ENCODE measurements around the gene ALPI.
"Not testable (repeated sequence)": the region's sequence is repeated elsewhere in the genome, so short reads cannot be mapped to it uniquely, and the experiment has no call there.

Gene ALPI

DNA sequence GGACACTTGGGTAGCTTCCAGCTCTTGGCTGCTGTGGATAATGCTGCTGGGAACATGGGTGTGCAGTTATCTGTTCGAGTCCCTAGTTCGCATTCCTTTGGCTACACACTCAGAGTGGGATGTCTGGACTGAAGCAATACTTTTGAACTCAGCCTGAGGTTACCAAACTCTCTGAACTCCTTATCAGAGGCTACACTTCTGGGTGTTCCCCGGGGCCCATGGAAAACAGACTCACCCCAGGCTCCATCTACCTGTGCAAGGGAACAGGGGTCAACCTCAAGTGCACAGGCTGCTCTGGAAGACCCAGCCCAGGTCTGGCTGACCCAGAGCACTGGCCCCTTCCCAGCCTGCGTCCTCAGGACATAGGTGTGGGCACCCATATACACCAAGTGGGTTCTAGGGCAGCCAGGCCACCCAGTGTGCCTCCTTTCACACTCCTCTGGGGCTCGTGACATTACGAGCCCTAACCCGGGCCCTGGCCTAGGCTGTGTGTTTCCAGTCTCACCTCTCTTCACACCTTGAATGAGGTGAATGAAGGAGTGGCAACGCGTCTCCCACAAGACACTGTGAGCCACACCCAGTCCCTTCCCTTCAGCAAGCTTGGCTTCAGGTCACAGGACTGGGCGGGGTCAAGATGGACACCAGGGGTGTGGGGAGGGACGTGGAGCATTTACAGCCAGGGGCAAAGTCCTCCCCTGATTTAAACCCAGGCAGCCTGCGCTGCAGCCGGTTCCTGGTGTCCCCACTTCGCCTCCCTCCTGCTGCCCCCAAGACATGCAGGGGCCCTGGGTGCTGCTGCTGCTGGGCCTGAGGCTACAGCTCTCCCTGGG lies at the start of gene ALPI:
Gene ALPI (plus strand): TSS at position 728 of the 830 bp plus-strand sequence. CDS start 47 bp downstream, at position 775.
- DNase-seq (ENCODE audit: low spot score): no peak

DNA sequence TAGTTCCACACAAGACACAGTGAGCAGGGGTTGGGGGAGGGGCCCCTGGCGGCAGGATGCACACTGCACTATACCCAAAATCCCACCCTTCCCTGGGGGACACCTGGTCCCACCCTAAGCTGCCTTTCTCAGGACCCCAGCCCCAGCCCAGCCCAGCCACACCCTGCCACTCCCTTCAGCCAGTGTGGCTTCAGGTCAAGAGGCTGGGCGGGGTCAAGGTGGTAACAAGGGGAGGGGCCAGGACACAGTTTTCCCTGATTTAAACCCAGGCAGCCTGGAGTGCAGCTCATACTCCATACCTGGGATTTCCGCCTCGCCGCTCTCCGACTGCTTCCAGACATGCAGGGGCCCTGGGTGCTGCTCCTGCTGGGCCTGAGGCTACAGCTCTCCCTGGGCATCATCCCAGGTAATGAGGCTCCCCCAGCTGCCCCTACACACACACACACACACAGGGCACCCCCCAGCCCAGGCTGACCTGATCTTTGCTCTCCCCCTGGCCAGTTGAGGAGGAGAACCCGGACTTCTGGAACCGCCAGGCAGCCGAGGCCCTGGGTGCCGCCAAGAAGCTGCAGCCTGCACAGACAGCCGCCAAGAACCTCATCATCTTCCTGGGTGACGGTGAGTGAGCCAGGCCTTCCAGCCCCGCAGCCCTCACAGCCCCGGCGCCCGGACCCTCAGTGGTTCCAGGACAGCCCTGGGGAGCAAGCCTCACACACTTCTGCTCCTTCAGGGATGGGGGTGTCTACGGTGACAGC lies 49.2 kb upstream of the ALPI start, which contains the start of gene ALPG:
Gene ALPG (plus strand): TSS at position 289 of the 755 bp plus-strand sequence. CDS start 51 bp downstream, at position 340.
- DNase-seq (ENCODE audit: low spot score): no peak

DNA sequence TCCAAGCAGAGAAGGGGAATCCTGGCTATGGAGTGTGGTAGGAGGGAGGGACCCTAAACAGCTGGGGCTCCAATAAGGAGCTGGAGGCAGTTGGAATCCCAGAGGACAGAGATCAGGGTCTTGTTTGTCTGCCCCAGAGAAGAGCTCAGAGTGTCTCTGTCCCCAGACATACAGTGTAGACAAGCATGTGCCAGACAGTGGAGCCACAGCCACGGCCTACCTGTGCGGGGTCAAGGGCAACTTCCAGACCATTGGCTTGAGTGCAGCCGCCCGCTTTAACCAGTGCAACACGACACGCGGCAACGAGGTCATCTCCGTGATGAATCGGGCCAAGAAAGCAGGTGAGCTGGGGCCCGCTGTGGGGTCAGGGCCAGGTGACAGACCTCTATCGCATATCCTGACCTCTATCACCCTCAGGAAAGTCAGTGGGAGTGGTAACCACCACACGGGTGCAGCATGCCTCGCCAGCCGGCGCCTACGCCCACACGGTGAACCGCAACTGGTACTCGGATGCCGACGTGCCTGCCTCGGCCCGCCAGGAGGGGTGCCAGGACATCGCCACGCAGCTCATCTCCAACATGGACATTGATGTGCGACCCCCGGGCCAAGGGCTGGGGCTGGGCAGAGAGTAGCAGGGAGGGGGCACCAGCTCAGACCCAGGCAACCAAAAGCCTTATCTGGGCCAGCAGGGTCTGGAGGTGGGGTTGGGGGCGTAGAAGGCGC lies 48.4 kb upstream of the ALPI start:
- DNase-seq (ENCODE audit: low spot score): not testable (repeated sequence)

DNA sequence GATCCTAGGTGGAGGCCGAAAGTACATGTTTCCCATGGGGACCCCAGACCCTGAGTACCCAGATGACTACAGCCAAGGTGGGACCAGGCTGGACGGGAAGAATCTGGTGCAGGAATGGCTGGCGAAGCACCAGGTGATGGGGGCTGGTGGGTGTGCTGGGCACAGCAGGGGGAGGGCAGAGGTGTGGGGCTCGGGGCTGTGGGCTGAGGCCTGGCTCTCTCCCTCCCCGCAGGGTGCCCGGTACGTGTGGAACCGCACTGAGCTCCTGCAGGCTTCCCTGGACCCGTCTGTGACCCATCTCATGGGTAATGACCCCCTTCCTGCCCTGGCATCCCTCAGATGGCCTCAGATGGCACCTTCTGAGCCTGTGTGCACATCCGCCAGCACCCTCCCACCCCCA lies 47.7 kb upstream of the ALPI start:
- not testable (repeated sequence) for DNase-seq (ENCODE audit: low spot score)

DNA sequence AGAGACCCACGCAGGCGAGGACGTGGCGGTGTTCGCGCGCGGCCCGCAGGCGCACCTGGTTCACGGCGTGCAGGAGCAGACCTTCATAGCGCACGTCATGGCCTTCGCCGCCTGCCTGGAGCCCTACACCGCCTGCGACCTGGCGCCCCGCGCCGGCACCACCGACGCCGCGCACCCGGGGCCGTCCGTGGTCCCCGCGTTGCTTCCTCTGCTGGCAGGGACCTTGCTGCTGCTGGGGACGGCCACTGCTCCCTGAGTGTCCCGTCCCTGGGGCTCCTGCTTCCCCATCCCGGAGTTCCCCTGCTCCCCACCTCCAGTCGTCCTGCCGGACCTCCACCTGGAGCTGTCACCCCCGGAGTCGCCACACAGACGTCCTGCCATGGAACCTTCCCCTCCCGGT lies 46.3 kb upstream of the ALPI start:
- not testable (repeated sequence) for DNase-seq (ENCODE audit: low spot score)

DNA sequence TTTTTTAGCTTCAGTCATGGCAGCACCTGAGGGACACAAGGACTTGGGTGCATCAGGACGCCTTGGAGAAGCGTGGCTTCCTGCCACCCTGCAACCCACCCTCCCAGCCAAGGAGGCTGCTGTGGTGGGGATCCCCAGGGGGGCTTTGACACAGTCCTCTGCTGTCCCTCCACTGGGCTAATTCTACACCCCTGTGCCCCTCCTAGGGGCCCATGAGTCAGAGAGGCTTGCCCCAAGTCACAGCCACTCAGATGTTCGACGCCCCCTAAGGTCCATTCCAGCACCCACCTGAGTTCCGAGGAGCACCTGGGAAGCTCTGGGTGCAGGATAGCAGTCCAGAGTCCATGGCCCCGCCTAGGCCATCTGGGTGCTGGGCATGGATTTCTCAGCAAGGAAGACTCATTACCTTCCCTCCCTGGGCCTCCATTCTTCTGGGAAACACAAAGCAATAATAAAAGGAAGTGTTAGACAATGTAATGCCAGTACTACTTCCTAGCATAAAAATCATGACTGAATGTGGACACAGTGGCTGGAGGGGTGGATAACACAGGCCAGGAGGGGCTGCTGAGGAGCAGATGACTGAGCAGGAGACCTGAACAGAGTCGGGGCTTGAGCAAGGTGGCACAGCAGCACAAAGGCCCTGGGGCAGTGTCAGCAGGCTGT lies 45.6 kb upstream of the ALPI start:
- DNase-seq (ENCODE audit: low spot score): no peak

DNA sequence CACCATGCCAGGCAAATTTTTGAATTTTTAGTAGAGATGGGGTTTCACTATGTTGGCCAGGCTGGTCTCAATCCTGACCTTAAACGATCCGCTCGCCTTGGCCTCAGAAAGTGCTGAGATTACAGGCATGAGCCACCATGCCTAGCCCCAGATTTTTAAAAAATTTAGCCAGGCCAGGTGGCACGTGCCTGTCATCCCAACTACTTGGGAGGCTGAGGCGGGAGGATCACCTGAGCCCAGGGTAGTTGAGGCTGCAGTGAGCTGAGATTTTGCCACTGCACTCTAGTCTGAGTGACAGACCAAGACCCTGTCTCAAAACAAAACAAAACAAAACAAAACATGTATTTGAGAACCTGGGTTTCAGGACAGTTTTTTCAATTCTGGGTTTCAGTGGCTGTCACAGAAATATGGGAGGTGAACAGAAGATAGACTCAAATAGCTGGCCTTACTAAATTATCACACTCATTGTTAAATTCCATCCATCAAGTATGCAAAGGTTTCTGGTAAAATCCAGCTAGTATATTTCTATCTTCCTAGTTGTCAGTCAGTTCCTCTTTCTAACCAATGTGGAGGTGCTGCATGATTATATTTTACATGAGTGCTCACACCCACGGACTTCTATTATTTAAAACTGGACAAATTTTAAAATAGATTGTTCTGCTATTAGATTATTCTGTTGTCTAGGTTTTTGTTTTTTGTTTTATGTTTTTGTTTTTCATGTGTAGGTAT lies 43.9 kb upstream of the ALPI start:
- no peak for DNase-seq (ENCODE audit: low spot score)

DNA sequence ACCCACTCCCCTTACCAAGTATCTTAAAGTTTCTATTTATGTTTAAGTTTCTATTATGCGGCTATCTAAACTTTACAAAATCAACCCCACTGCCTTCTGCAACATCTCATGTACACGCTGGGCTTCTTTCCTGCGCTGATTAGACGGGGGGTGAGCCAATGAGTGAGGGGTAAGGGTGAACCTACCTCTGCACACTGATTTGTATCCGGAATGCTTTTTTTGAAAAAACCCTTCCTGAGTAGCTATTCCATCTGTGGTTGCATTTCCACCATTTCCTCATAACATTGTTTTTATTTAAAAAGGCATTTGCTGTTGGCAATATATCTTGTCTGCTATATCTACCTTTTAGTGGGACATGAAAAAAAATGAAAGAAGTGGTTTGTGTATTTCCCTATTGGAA lies 43.0 kb upstream of the ALPI start:
- no peak for DNase-seq (ENCODE audit: low spot score)

DNA sequence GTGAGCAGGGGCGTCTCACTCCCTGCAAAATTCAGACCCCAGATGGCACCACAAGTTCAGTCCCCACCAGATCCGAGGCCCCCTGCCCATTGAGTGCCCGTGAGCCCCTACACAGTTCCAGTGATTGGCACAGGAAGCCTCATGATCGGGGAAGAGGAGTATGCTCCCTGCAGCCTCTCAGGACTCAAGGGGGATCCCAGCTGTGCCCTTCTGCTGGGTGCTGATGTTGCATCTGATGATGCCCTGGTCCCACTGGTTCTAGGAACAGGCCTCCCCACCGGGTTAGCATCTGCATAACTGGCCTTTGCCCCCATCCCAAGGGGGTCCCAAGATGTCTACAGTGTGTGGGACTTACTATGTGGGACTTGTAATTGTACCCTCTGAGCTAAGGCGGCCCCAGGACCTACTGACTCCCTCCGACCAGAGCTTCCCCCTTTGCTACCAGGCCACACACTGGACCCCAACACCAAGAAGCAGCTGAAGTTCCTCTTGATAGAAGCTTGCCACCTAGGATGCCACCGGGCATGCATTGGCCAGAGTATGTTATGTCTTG lies 40.7 kb upstream of the ALPI start:
- DNase-seq (ENCODE audit: low spot score): no peak

DNA sequence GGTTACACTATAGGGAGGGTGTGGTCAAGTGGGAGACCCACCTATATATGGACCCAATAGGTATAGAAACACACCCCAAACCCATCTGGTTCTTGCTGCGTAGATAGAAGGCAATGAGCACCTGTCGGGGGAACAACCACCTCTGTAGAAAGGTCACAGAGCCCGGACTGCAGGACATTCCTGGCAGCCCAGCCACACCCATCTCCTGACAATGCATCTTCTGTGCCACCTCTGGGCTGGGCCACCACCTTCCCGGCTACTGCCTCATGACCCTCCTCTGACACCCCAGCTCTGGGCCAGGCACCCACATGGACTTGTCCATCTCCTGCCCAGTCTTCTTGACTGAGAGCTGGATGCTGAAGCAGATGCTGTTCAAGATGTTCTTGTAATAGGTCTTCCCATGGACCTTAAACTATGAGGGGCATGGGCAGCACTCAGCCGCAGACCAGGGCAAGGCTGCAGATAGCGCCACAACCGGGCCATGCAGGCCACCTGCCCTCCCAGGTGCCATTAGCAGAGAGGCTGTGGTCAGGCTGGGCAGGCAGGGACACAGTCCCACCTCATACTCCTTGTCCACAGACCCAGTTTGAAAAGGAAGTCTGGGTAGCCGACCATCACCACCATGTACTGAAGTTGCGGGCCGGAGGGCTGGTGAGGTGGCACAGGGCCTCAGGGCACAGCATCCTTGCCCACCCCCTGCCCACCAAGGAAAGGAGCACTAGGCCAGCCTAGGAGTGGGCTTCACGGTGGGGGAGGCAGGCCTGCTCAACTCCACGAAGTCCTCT lies 40.0 kb upstream of the ALPI start:
- DNase-seq (ENCODE audit: low spot score): no peak

DNA sequence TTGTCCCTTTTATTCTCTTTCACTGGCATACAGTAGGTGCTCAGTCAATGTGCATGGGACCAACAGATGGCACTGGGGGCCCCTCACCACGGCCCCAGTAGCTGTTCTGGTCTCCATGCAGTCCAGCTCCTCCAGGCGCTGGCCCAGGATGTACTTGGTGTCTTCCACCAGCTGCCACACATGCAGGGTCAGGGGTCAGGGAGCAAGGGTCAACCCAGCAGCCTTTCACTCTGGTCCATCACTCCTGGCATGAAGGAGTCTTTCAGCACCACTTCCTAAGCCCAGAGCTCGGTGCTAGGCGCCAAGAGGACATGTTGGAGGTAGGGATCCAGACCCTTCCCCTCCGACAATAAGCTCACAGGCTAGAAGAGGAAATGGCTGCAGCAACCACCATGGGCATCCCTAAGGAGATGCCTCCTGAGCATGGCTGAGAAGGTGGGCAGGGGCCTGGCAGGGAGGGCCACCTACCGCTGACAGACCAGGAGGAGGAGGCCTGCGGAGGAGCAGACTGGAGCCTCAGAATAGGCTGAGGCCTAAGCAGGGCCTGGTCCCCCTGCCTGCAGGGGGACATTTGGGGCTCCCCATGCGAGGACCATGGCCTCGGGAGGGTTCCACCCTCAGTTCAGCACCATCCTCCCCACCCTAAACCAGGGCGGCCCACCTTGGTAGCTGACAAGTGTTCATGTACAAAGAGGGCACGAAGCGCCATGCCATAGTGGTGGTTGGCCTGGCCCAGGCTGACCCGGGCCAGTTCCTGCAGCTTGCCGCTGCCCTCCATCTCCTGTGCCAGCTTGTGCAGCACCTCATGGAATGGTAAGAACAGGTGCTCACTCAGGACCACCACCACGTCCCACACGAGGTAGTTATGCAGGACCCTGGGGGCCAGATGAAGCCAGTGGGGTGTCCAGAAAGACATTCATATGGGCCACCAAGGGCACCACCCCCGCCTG lies 39.2 kb upstream of the ALPI start:
- no peak for DNase-seq (ENCODE audit: low spot score)

DNA sequence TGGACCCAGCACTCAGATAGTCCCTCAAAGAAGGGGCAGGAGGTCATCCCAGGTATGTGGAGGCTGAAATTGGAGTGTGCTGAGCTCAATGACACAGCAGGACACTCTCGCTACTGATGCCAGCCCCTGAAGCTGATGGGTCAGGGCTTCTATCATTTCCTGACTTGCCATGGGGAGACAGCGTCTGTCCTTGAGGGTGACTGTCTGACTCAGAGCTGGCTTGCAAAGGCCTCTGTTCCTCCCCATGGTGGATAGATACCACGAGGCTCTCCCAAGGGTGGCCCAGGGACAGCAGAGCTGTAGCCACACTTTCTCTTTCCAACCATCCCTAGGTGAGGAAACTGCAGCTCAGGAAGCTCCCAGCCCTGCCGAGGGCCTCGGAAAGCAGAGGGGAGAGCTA lies 38.5 kb upstream of the ALPI start:
- no peak for DNase-seq (ENCODE audit: low spot score)

DNA sequence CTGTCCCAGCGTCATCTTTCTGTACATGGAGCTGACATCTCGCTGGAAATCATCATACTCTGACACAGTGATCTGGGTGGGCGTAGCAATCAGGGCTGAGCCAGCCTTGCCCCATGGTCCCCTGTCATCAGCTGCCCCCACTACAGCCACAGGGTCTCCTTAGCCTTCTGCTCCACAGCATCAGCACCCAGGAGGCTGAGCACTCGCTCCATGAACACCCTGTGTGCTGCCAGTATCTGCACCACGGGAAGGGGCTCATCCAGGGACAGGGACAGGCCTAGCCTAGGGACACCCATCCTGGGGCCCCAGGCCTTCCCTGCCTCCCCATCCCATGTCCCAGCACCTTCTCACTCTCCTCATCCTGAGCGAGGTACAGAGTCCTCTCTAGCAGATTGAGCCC lies 37.9 kb upstream of the ALPI start:
- DNase-seq (ENCODE audit: low spot score): no peak

DNA sequence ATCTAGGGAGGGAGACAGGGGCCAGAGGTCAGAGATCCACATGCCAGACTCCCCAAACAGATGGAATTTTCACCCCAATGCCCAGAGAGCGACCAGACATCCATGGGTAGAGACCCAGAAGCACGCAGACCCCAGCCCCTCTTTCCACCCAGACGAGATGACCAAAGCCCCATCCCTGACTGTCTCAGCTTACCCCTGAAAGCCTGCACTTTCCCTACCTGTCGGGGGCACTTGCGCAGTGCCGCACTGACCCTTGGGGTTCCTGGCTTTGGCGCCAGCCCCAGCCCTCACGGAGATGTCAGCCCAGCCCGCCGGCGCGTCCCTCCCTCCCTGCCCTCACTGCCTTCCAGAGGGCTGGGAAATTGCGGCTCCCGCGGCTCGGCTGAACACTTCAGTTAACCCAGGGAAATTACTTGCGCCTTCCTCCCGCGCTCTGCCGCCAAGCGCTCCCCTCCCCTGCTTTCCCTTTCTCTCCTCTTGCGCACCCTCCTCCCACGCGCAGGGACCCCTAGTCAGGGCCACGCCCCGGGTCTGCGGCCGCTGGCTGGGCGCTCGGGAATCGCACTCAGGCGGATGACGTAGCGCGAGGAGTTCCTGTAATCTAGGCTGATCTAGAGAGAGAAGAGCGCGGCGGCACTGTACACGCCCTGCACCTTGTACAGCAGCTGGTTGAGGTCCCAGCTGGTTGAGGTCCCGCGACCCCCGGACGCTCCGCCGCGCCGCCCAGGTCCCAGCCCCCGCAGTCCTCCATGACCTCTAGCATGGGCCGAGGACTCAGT lies 37.3 kb upstream of the ALPI start:
- no peak for DNase-seq (ENCODE audit: low spot score)

DNA sequence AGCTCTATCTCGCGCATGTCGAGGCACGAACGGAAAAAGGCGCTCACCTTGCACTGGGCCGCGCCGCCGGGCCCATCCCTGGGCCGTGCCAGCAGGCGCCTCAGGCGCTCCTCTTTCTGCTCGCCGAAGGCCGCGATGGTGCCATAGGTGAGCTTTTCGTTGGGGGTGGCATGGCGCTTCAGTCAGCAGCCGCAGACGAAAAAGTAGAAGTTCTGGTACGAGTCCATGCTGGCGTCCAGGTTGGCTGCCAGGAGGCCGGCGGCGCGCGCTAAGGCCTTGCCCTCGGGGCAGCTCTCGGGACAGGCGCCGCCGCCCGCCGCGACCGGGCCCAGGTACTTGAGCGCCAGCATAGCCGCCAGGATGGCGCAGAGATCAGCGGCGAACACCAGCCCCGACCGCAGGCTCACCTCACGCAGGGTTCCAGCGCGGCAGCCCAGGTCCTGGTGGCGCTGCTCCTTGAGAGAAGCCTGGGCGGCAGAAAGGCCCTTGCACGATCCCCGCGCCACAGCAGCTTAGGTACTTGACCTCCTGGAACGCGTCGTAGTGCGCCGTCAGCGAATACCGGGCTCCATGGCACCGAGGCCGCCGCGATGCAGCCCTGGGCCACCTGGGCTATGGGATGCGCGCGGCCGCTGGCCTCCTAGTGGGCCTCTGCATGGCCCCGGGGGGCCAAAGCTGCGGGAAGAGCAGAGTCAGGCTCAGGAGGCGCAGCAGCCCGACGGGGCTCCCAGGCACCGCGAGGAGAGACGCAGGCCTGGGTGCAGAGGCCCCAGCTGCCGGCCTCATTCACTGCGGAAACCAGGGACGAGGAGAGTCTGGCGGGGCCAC lies 36.5 kb upstream of the ALPI start:
- no peak for DNase-seq (ENCODE audit: low spot score)

DNA sequence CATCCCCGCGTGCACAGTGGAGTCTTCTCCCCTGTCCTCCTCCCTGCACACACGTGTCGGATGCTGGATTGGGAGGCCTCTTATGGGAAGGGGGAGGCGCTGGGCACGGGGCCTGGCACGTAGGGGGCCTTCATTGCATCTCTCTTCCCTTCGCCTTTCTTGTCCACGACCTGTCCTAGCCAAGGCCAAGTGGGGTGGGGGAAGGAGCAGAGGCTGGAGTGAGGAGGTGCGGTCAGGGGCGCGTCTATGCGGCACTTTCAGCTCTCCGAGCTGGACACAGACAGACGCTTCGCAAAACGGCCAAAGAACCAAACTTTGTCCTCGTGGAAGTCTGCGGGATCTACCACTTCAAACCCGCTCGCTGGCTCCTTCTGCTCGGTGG lies 35.9 kb upstream of the ALPI start:
- no peak for DNase-seq (ENCODE audit: low spot score)

DNA sequence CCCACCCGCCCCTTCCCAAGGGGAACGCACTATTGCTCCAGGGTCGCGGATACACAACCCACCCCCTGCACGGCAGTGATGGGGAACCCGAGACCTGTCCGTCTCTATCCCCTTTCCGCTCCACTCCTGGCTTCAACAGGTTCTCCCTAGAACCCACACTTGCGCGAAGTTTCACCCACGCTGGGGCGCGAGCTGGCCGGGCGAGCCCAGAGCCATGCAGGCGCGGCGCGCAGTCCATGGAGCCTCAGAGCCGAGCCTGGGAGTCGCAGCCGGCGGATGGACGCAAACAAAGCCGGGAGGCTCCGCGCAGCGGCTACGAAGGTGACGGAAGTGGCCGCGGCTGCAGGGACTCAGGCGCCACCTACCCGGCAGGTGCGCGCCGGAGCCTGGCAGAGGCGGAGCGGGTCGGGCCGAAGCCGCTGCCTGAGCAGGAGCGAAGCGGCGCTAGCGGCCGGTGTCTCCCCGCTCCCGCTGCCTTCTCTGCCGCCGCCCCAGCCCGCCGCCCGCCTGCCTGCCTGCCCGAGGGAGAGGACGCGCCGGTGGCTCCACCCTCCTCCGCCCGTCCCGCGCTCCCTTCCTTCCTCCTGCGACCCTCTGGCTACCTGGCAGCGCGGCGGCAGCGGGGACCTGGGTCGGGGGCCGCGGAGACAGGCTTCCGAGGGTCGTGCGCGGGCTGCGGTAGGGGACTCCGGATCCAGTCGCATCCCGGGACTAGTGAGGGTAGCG lies 35.3 kb upstream of the ALPI start:
- no peak for DNase-seq (ENCODE audit: low spot score)

Data from CD4-positive, alpha-beta T cell treated with Interleukin-6 at 100 ng/mL for 8 hours (primary cell).